Mammary epithelial cell (primary cell): ENCODE measurements around the gene SLC24A2.

Experiments used
- EZH2 ChIP-seq: IDR thresholded peaks from 2 replicates; pipeline ENCODE4 v1.6.1; 2012; ENCODE audit warnings: low read length, inconsistent platforms, borderline replicate concordance
- TF ChIP-seq, protein P1 (sequence below), 2 donors: IDR thresholded peaks in 1 of 2; conservative IDR thresholded peaks in 1 of 2; 2 replicates each; pipeline ENCODE4 v1.5.1; 2011 to 2012; ENCODE audit warnings: inconsistent platforms in 2 of 2, low read length in 2 of 2, mild to moderate bottlenecking in 2 of 2, control low read depth in 1 of 2, low read depth in 1 of 2; ENCODE audit not compliant: insufficient read depth in 1 of 2; ENCODE audit errors: extremely low read depth in 1 of 2

DNA sequence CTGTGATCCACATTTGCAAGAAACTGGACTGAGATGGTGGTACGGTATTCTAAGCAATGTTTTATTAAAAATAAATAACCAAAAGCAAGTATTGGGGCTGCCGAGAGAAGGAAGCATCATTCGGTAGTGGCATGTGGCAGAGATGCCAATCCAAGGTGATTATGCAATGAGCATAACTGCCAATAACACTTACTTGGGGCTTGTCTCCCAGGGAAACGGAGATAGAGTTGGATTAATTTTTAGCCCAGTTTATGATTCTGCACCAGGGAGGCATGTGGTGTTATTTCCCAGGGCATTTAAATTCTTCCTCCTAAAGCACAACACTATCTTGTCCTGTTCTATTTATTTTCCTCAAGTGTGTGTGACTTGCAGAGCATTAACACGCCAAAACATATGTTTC, 17.9 kb downstream of the SLC24A2 start:
- TF ChIP-seq, protein P1, sequence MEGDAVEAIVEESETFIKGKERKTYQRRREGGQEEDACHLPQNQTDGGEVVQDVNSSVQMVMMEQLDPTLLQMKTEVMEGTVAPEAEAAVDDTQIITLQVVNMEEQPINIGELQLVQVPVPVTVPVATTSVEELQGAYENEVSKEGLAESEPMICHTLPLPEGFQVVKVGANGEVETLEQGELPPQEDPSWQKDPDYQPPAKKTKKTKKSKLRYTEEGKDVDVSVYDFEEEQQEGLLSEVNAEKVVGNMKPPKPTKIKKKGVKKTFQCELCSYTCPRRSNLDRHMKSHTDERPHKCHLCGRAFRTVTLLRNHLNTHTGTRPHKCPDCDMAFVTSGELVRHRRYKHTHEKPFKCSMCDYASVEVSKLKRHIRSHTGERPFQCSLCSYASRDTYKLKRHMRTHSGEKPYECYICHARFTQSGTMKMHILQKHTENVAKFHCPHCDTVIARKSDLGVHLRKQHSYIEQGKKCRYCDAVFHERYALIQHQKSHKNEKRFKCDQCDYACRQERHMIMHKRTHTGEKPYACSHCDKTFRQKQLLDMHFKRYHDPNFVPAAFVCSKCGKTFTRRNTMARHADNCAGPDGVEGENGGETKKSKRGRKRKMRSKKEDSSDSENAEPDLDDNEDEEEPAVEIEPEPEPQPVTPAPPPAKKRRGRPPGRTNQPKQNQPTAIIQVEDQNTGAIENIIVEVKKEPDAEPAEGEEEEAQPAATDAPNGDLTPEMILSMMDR (conservative IDR thresholded peaks at IDR 0.05 in 1 of 2, IDR thresholded peaks at IDR 0.05 in 1 of 2; ENCODE audit: extremely low read depth in 1 of 2, insufficient read depth in 1 of 2, low read depth in 1 of 2, low read length in 2 of 2), result no peak
- TF ChIP-seq EZH2, result no peak
